Smooth muscle cell (in vitro differentiated cells): ENCODE data around the gene TANGO2. TPM values are rescaled to one million over a fixed set of nuclear protein-coding genes. Genes with fewer than 3 reads are reported as not detected.

Experiments used
- DNase-seq: peaks from one replicate; lab custom pipeline; 2025; ENCODE audit not compliant: unreplicated experiment; lab: John Stamatoyannopoulos, UW
- H2AFZ ChIP-seq: fragments of 200-600 bp; sonication (generic); 2 replicates; pipeline ENCODE4 v1.6.0; 2016; ENCODE audit warnings: antibody characterized with exemption, low read depth, mild to moderate bottlenecking
- H3F3A ChIP-seq: fragments of 200-600 bp; sonication (generic); 2 replicates; pipeline ENCODE4 v1.6.0; 2017; ENCODE audit warnings: antibody characterized with exemption, low read depth
- H3K27ac ChIP-seq: fragments of 200-600 bp; sonication (generic); 2 replicates; pipeline ENCODE4 v1.5.1; 2016; ENCODE audit warnings: low read depth, mild to moderate bottlenecking
- H3K27me3 ChIP-seq: fragments of 200-600 bp; sonication (generic); 2 replicates; pipeline ENCODE4 v1.6.1; 2016; ENCODE audit warnings: low read depth, mild to moderate bottlenecking
- H3K36me3 ChIP-seq: fragments of 200-600 bp; sonication (generic); 2 replicates; pipeline ENCODE4 v1.5.1; 2016; ENCODE audit warnings: low read depth
- H3K4me1 ChIP-seq: fragments of 200-600 bp; sonication (generic); 2 replicates; pipeline ENCODE4 v1.5.1; 2016; ENCODE audit warnings: low read depth
- H3K4me2 ChIP-seq: fragments of 200-600 bp; sonication (generic); 2 replicates; pipeline ENCODE4 v1.6.0; 2016; ENCODE audit warnings: mild to moderate bottlenecking
- H3K4me3 ChIP-seq: fragments of 200-600 bp; sonication (generic); 2 replicates; pipeline ENCODE4 v1.5.1; 2016; ENCODE audit warnings: mild to moderate bottlenecking
- H3K79me2 ChIP-seq: fragments of 200-600 bp; sonication (generic); 2 replicates; pipeline ENCODE4 v1.6.0; 2016; ENCODE audit warnings: low read depth, mild to moderate bottlenecking
- H3K9ac ChIP-seq: fragments of 200-600 bp; sonication (generic); 2 replicates; pipeline ENCODE4 v1.6.0; 2016; ENCODE audit warnings: low read depth
- H3K9me3 ChIP-seq: fragments of 200-600 bp; sonication (generic); replicated peaks from 2 replicates; pipeline ENCODE4 v1.5.1; 2016; ENCODE audit warnings: low read depth
- H4K20me1 ChIP-seq: fragments of 200-600 bp; sonication (generic); 2 replicates; pipeline ENCODE4 v1.6.0; 2016; ENCODE audit warnings: low read depth
- WGBS: methylation state at CpG from one replicate; pipeline ENCODE4 v1.1.7; 2016; ENCODE audit warnings: low lambda C conversion rate; 5-methylcytosine and 5-hydroxymethylcytosine counted together
- polyA plus RNA-seq: library from polyadenylated mRNA; unstranded; fragments of >200 nt; fragmentation: Nextera tagmentation; extraction: Ambion mirVana; gene quantifications from 2 replicates; pipeline ENCODE4 v1.2.1, GENCODE V29; 2016
- total RNA-seq: library from RNA; depleted of rRNA; stranded (reverse); fragments of >200 nt; gene quantifications from 2 replicates; pipeline ENCODE4 v1.2.3, GENCODE V29; 2014
- TF ChIP-seq, protein P1 (sequence below): fragments of 200-600 bp; sonication (generic); IDR thresholded peaks from 2 replicates; pipeline ENCODE4 v1.5.1; 2017; ENCODE audit warnings: borderline replicate concordance, mild to moderate bottlenecking, antibody characterized with exemption; ENCODE audit not compliant: insufficient read depth, poor library complexity, severe bottlenecking

TANGO2 gene
- total and polyA plus RNA-seq, 2 experiments from 2014 or later: 10.8 to 14.7 TPM

- H3K27ac ChIP-seq: no peak overlapping the region
- H3K9me3 ChIP-seq: no peaks in the 10 kb centered on the region
- H3F3A ChIP-seq: no peaks in the 10 kb centered on the region
- no peak for DNase-seq
- WGBS: 92% methylated on average over 29 of the region's 32 CpGs
- H4K20me1 ChIP-seq: no peaks in the 10 kb centered on the region
- no peaks in the 10 kb centered on the region for H3K79me2 ChIP-seq
- H2AFZ ChIP-seq: no peak overlapping the region
- no peak overlapping the region for H3K4me3 ChIP-seq
- no peak overlapping the region for H3K4me2 ChIP-seq
- TF ChIP-seq, protein P1, sequence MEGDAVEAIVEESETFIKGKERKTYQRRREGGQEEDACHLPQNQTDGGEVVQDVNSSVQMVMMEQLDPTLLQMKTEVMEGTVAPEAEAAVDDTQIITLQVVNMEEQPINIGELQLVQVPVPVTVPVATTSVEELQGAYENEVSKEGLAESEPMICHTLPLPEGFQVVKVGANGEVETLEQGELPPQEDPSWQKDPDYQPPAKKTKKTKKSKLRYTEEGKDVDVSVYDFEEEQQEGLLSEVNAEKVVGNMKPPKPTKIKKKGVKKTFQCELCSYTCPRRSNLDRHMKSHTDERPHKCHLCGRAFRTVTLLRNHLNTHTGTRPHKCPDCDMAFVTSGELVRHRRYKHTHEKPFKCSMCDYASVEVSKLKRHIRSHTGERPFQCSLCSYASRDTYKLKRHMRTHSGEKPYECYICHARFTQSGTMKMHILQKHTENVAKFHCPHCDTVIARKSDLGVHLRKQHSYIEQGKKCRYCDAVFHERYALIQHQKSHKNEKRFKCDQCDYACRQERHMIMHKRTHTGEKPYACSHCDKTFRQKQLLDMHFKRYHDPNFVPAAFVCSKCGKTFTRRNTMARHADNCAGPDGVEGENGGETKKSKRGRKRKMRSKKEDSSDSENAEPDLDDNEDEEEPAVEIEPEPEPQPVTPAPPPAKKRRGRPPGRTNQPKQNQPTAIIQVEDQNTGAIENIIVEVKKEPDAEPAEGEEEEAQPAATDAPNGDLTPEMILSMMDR: no peak
- H3K36me3 ChIP-seq: no peaks in the 10 kb centered on the region
- H3K4me1 ChIP-seq: peaks cover 6% of the 10 kb centered on the region
- no peaks in the 10 kb centered on the region for H3K27me3 ChIP-seq
- H3K9ac ChIP-seq: no peak overlapping the region
Observed at GRCh38 chr22:19977296-19978243, 43.3 kb upstream of the TANGO2 start.

- Histone ChIP-seq H3K27ac (no peak overlapping the region), H3K4me1 (peaks cover 6% of the 10 kb centered on the region), H3K79me2 (no peaks in the 10 kb centered on the region), H3K27me3 (no peaks in the 10 kb centered on the region), H3K4me3 (no peak overlapping the region), H4K20me1 (no peaks in the 10 kb centered on the region), H3K9ac (no peak overlapping the region), H3F3A (no peaks in the 10 kb centered on the region), H3K36me3 (no peaks in the 10 kb centered on the region), H2AFZ (no peak overlapping the region), H3K4me2 (no peak overlapping the region), H3K9me3 (no peaks in the 10 kb centered on the region)
- WGBS: 96% methylated on average over 17 of the region's 17 CpGs
- TF ChIP-seq, protein P1: no peak
- no peak for DNase-seq
Observed at GRCh38 chr22:19978748-19979147, 42.2 kb upstream of the TANGO2 start.

GRCh38 chr22:19979712-19980493 lies 41.0 kb upstream of the TANGO2 start:
- Histone ChIP-seq H3K4me2 (no peak overlapping the region), H3K27me3 (no peaks in the 10 kb centered on the region), H3K36me3 (no peaks in the 10 kb centered on the region), H3K4me1 (peaks cover 3% of the 10 kb centered on the region), H3K9ac (no peak overlapping the region), H4K20me1 (no peaks in the 10 kb centered on the region), H2AFZ (no peak overlapping the region), H3K4me3 (no peak overlapping the region), H3K79me2 (no peaks in the 10 kb centered on the region), H3K9me3 (no peaks in the 10 kb centered on the region), H3F3A (no peaks in the 10 kb centered on the region), H3K27ac (no peak overlapping the region)
- WGBS: 97% methylated on average over 42 of the region's 52 CpGs
- DNase-seq: no peak
- TF ChIP-seq, protein P1: no peak
